ENCODE measurements around the gene MPP1. TPM values are rescaled to one million over a fixed set of nuclear protein-coding genes. Genes with fewer than 3 reads are reported as not detected.

Gene MPP1
- 12.7 and 13.3 TPM in 2 replicates for polyA plus RNA-seq (2012; rRNA removed)
- 10.7 and 12.5 TPM in 2 replicates for polyA plus RNA-seq (2012; cell fraction: cytosol; rRNA removed)
- polyA plus RNA-seq (2012; cell fraction: nucleus; rRNA removed): 16.6 and 24.2 TPM in 2 replicates

- CTCF ChIA-PET: interaction anchor here (1.0 kb wide), 1 partner anchor 56 kb away, joined by 5 read pairs; no protein-coding TSS in a partner anchor
- WGBS (ENCODE audit: low lambda C conversion rate): 13% methylated on average over 32 of the region's 65 CpGs
- peak within 1 kb of the TSS; percentile 81 for H2AFZ ChIP-seq (ENCODE audit: low read depth)
- H3K4me3 ChIP-seq (ENCODE audit: low read depth in 2 of 2, low read length in 1 of 2): peak within 1 kb of the TSS; percentile 62 to 63
- H3K79me2 ChIP-seq (ENCODE audit: insufficient read depth): no peaks in the 10 kb centered on the region
- no peaks in the 10 kb centered on the region for H4K20me1 ChIP-seq (ENCODE audit: insufficient read depth)
- TF ChIP-seq REST (IDR thresholded peaks at IDR 0.05; ENCODE audit: low read depth, low read length) (no peak), TEAD4 (IDR thresholded peaks at IDR 0.05; ENCODE audit: borderline replicate concordance, insufficient read depth) (no peak), NRF1 (IDR thresholded peaks at IDR 0.05; ENCODE audit: low read depth, low read length) (peak; percentile 26; the same call in 1 of the 2 replicates), RCOR1 (IDR thresholded peaks at IDR 0.05; ENCODE audit: low read length) (no peak), MAX (IDR thresholded peaks at IDR 0.05; ENCODE audit: low read depth) (0 out of 2 replicates have a peak, but pooled peaks have one; percentile 15), YY1 (IDR thresholded peaks at IDR 0.05; ENCODE audit: low read depth) (no peak), MEF2A (IDR thresholded peaks at IDR 0.05; ENCODE audit: borderline replicate concordance, low read depth) (no peak), POLR2AphosphoS5 (IDR thresholded peaks at IDR 0.05; ENCODE audit: low read depth, low read length) (no peak), RFX5 (IDR thresholded peaks at IDR 0.05; ENCODE audit: low read length) (no peak), PBX3 (IDR thresholded peaks at IDR 0.05) (peak; percentile 72)
- peaks cover 0 to 4% of the 10 kb centered on the region in 2 experiments; a peak in 1 of 4 replicates for H3K4me1 ChIP-seq (ENCODE audit: control insufficient read depth in 1 of 2, insufficient read depth in 2 of 2, low read depth in 1 of 2, low read length in 1 of 2)
- no peaks in the 10 kb centered on the region for H3K9me3 ChIP-seq
- H3K27me3 ChIP-seq (ENCODE audit: insufficient read depth): no peaks in the 10 kb centered on the region
- H3F3A ChIP-seq (replicated peaks; ENCODE audit: insufficient read depth): no peaks in the 10 kb centered on the region
- peak; percentile 89 for DNase-seq
- POLR2A ChIA-PET: interaction anchor here (1.7 kb wide), 1 partner anchor 43 kb away, joined by 5 read pairs; the partner anchor contains the start of gene DKC1
- peak within 1 kb of the TSS; percentile 68 for H3K4me2 ChIP-seq
- H3K9me2 ChIP-seq: no peaks in the 10 kb centered on the region
- peak within 1 kb of the TSS; percentile 52; the same call in 1 of the 2 replicates for H3K9ac ChIP-seq
- peak within 1 kb of the TSS in 1 of 2 experiments; percentile 34; a peak in 2 of 4 replicates for H3K27ac ChIP-seq (ENCODE audit: low read depth in 2 of 2, low read length in 1 of 2)
- H3K36me3 ChIP-seq (replicated peaks in 1 of 2; ENCODE audit: control insufficient read depth in 1 of 2, insufficient read depth in 2 of 2, low read length in 1 of 2): no peaks in the 10 kb centered on the region
Observed at GRCh38 chrX:154804957-154805695, at the start of gene MPP1. Gene MPP1, minus strand, starts transcription at chrX:154805485. Its CDS starts 112 bp downstream, at chrX:154805373.

Measured in SK-N-SH (cell line).